NCI-H128 (cell line): ENCODE measurements around the gene ACOT8.
A peak's percentile ranks its signal among the peaks of the same experiment; 100 is the strongest.
"Not testable (repeated sequence)": the region's sequence is repeated elsewhere in the genome, so short reads cannot be mapped to it uniquely, and the experiment has no call there.

Experiments
- DNase-seq: peaks from one replicate; lab custom pipeline; 2025; ENCODE audit not compliant: unreplicated experiment; lab: John Stamatoyannopoulos, UW

ACOT8 gene

GRCh38 chr20:45829673-45830106 is 27.5 kb downstream of the ACOT8 start:
- DNase-seq: not testable (repeated sequence)

GRCh38 chr20:45828589-45828988 is 28.6 kb downstream of the ACOT8 start:
- no peak for DNase-seq

DNA sequence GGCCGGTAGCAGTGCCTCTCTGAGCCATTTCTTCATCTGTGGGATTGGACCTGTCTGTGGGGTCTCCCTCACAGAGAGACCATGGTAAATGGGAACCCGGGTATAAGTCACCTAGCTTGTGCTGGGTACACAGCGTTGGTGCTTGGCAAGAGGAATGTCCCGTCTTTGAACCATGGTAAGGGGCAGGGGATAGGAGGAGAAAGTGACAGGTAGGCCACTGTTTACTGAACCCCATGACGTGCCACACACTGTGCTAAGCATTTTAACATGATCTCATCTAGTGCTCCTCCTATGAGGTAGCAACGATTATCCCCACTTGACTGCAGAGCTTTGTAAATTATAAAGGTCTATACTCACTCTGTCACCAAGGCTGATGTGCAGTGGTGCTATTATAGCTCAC is 29.5 kb downstream of the ACOT8 start:
- no peak for DNase-seq

DNA sequence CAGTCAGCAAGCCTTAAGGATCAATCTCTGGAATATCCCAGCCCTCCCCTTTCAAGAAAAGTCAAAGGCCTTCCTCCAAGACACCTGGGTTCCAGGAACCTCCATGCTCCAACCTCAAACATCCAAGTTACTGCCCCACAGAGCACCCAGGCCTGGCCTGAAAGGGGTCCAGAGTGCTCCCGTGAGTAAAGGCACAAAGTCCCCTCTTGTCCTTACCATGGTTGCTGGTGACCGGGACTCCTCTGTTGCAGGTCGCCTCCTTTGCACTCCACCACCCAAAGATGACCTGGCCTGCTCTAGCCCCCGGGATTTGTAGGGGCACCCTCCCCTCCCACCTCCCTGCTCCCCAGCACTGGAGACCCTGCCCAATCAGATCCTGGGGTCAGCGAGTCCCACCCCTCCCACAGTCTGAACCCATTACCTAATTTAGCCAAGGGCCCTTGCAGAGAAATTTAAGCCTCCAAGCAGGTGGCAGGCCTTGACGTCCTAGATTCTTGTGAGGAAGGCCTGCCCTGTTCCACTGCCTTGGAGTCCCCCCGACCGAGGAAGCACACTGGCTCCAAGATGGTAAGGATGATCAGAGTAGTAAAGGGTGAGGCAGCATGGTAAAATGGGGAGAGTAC is 30.1 kb downstream of the ACOT8 start, which contains the start of gene TNNC2:
Gene TNNC2, minus strand, starts transcription at position 283 of the 623 bp plus-strand sequence. Its CDS starts 64 bp downstream, at position 219.
- DNase-seq: no peak

GRCh38 chr20:45826381-45827019 is 30.7 kb downstream of the ACOT8 start:
- no peak for DNase-seq

DNA sequence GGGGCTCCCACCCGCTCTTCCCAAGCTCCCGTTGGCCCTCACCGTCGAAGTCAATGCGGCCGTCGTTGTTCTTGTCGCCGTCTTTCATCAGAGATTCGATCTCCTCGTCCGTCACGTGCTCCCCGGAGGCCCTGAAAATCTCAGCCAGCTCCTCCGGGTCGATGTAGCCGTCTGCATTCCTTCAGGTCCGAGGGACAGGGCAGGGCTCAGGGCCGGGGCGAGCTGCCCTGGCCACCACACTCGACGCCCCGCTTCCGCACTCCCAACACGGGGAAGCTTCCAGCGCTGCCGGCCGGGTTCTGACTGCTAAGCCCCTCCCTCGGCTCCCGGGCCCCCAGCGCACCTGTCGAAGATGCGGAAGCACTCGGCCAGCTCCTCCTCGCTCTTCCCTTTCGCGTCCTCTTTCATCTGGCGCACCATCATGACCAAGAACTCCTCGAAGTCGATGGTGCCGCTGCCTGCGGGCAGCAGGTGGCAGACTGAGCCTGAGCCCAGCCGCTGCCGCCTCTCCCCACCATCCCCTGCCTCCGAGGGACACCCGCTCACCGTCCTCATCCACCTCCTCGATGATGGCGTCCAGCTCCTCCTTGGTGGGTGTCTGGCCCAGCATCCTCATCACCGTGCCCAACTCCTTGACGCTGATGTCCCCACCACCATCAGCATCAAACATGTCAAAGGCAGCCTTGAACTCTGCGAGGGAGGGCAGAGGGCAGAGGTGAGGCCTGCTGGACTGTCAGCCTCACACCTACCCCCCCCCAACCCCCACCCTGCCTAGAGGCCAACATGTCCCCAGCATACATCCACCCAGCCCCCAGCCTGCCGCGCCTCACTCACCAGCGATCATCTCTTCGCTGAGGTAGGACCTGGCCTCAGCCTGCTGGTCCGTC is 33.0 kb downstream of the ACOT8 start:
- no peak for DNase-seq

GRCh38 chr20:45822857-45823256 is 34.3 kb downstream of the ACOT8 start:
- no peak for DNase-seq

- DNase-seq: no peak
Measured at GRCh38 chr20:45821947-45822346, 35.2 kb downstream of the ACOT8 start.

DNA sequence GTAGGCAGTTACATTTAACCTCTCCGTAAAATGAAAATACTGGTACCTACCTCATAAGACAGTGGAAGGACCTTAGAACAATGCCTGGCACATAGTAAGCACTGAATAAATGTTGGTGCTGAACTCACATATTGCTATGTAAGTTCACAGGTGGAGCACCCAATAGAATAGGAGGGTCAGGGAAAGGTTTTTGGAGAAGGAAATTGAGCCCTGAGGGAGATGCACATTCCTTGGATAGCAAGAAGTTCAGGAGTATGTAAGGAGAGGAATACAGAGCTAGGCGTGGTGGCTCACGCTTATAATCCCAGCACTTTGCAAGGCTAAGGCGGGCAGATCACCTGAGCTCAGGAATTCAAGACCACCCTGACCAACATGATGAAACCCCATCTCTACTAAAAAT is 37.7 kb downstream of the ACOT8 start:
- DNase-seq: no peak

- DNase-seq: no peak
Measured at GRCh38 chr20:45818239-45818638, 39.0 kb downstream of the ACOT8 start.

DNA sequence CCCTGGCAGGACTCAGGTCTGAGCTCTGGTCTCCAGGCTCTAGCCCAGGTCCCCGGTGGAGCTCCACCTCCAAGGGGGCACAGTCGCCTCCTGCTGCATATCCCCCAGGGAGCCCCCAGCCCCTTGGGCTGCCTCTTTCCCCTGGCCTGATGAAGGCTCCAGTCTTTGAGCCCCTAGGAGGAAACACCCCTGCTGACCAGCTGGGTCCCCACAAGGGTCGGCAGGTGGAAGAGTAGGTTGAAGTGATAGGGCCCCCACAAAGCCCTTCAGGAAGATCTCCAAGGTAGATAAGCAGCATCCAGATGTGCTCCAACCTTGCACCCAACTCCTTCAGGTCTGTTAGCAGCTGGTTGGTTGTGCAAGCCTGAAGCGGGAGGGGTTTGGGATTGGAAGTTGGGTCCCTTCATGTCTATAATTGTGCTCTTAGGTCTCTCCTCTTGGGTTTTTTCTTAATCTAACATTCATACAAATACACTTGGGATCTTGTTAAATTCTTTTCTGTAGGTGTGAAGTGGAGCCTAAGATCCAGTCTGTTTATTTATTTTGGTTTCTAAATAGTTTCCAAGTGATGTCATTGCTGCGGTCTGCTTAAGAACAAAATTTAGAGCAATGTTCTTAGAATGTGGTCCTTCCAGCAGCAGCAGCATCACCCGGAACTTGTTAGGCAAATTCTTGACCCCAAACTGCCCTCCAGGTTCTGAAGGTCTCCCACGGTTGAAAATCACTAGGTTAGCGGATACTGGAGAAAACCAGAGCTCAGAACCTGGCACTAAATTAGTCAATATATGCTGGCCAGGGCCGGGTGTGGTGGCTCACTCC is 39.6 kb downstream of the ACOT8 start:
- DNase-seq: no peak

- no peak for DNase-seq
Measured at GRCh38 chr20:45816951-45817350, 40.2 kb downstream of the ACOT8 start.

DNA sequence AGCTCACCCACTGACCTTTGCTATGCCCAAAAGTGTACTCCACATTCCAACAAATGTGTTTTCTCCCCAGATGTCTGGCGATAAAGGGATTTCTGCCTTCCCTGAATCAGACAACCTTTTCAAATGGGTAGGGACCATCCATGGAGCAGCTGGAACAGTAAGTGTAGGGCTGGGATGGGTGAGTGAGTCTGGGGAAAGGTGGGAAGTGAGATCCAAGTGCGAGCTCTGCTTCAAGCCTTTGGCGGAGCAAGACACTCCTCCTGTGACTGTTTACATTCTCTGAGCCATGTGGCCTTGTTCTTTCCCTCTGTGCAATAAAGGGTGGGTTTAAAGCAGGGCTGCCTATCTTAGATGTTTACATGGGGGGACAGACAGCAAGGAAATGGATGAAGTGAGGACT is 42.9 kb downstream of the ACOT8 start:
- no peak for DNase-seq

- DNase-seq: no peak
Measured at GRCh38 chr20:45813489-45813888, 43.7 kb downstream of the ACOT8 start.

DNA sequence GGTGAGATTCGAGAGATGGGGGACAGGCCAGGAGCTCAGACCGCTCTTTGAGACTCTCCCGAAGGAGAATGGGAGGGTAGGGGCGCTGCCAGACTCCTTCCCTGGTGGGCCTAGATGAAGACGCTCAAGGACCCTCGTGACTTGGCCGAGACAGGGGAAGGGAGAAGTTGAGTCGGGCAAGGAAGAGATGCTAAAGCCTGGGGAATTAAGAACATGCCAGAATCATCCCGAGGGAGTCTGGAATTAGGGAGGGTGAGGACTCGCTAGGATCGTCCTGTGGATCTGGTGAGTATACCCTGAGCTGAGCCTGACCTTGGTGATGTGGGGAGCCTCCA is 44.2 kb downstream of the ACOT8 start:
- no peak for DNase-seq

DNA sequence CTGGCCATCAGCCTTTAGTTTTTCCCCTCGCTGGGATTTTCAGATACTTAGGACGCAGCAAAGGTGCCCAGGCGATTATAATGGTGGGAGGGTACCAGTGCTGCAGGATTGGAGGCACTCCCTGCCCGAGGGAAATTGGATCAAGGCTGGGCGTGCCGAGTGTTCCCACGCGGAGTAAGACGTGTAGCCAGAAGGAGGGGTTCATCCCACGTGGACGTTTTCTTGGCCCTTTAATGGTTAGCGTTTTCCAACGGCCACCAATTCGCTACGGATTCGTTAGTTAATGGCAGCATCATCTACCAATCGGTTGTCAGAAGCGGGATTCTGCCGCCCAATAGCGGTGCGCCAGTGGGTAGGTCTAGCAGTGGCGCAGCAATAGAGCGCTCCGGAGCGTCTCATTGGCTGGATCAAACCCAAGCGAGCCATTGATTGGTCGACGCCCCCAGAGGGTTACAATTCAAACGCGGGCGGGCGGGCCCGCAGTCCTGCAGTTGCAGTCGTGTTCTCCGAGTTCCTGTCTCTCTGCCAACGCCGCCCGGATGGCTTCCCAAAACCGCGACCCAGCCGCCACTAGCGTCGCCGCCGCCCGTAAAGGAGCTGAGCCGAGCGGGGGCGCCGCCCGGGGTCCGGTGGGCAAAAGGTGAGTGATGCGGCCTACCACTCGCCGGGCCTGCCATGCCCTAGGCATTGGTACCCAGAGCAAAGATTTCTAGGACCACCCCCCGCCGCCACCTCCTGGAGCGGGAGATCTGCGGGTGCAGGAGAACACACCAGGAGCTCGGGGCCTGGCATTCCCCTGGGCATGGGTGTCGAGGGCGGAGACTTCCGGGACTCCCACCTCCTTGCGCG is 44.8 kb downstream of the ACOT8 start, which contains the start of gene UBE2C:
Gene UBE2C, plus strand, starts transcription at position 488 of the 849 bp plus-strand sequence. Its CDS starts 52 bp downstream, at position 540.
- DNase-seq: peak; percentile 97

DNA sequence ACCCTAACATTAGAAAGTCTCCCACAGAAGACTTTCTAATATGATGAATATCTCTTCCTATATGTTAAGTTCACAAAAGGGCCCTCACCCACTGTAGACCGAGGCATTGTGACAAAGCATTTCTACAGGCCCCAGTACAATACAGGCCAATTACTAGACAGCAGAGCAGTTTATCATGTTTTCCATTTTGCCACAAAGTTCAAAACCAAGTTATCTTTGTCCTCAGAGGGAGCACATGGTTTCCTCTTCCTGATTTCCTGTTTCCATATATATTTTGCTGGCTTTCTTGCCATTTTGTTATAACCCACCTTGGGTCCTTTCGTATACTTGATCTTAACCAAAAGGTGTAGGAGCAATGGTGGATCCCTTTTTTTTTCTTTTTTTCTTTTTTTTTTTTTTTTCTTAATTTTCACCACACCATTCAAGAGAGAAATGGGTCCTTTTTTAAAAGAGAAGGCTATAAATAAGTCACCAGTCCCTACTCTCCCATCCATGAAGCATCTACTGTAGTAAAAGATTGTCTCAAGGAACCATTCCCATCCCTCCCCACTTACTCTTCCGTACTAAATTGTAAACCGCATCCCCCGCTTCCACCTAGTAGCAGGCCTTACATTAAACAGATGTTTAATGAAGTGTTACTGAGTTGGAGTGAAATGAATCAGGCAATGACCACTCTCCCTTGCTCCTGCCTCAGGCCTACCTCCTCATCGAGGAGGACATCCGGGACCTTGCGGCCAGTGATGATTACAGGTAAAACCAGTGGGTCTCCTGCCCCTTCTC is 46.8 kb downstream of the ACOT8 start:
- no peak for DNase-seq

- DNase-seq: no peak
Measured at GRCh38 chr20:45801851-45802250, 55.3 kb downstream of the ACOT8 start.

DNA sequence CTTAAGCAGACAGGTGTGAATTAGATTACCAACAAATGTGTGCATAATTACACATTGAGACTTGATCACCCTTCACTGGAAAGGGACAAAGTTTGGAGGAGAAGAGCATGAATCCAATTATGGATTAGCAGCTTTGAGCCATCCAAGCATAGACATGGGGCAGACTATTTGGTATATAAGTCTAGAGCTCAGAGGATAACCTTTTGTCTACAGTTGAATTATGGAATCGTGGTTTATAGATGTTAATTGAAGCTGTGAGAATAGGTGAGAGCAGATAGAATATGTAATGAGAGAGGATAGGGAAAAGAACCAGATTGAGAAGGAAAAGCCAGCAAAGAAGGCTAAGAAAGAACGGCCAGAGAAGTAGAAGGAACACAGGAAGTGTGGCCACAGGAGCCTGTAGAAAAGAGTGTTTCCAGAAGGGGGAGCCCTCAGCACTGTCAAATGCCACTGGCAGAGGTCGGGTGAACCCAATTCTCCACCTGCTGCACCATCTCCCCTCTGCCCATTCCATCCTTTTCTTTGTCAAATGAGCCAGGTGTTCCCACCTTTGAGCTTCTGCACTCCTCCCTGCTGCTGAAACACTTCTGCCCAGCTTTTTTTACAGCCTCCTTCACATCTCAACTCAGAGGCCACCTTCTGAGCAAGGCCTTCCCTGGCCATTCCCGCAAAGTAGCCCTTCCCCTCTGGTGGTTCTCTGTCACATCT is 58.1 kb downstream of the ACOT8 start:
- peak; percentile 43 for DNase-seq
